H9 (cell line): ENCODE data around the gene SGSM2. TPM values are rescaled to one million over a fixed set of nuclear protein-coding genes. Genes with fewer than 3 reads are reported as not detected.

Experiments used
- DNase-seq: peaks from one replicate; pipeline ENCODE4 v3.0.0-alpha.2; 2017
- H2AFZ ChIP-seq: one replicate; pipeline ENCODE4 v1.6.1; 2013; ENCODE audit warnings: mild to moderate bottlenecking, low read length, control low read depth, moderate library complexity
- H2AK5ac ChIP-seq: 2 replicates; pipeline ENCODE4 v1.6.1; 2013; ENCODE audit warnings: low read length, control low read depth, mixed read lengths; ENCODE audit not compliant: insufficient read length
- H2BK120ac ChIP-seq: one replicate; pipeline ENCODE4 v1.6.1; 2013; ENCODE audit warnings: low read depth, mild to moderate bottlenecking, low read length, control low read depth, inconsistent platforms; ENCODE audit not compliant: poor library complexity, severe bottlenecking
- H2BK12ac ChIP-seq: 2 replicates; pipeline ENCODE4 v1.6.1; 2013; ENCODE audit warnings: low read length, control low read depth, mixed read lengths, low read depth; ENCODE audit not compliant: insufficient read length
- H2BK15ac ChIP-seq: 2 replicates; pipeline ENCODE4 v1.6.1; 2013; ENCODE audit warnings: low read depth, low read length, control low read depth
- H2BK20ac ChIP-seq: one replicate; pipeline ENCODE4 v1.6.1; 2013; ENCODE audit warnings: low read depth, mild to moderate bottlenecking, low read length, control low read depth, inconsistent platforms; ENCODE audit not compliant: poor library complexity, severe bottlenecking
- H2BK5ac ChIP-seq: 2 replicates; pipeline ENCODE4 v1.6.1; 2013; ENCODE audit warnings: low read length, control low read depth, mixed read lengths; ENCODE audit not compliant: insufficient read length
- H3K14ac ChIP-seq: 2 replicates; pipeline ENCODE4 v1.6.1; 2013; ENCODE audit warnings: low read length, control low read depth; ENCODE audit not compliant: insufficient read depth
- H3K18ac ChIP-seq: 2 replicates; pipeline ENCODE4 v1.6.1; 2013; ENCODE audit warnings: low read depth, mild to moderate bottlenecking, mixed read lengths, low read length, control low read depth; ENCODE audit not compliant: insufficient read length
- H3K23ac ChIP-seq: 2 replicates; pipeline ENCODE4 v1.6.1; 2013; ENCODE audit warnings: low read length, control low read depth, mixed read lengths, low read depth; ENCODE audit not compliant: insufficient read length
- H3K23me2 ChIP-seq: 2 replicates; pipeline ENCODE4 v1.6.1; 2013; ENCODE audit warnings: low read depth, mild to moderate bottlenecking, mixed read lengths, low read length, control low read depth; ENCODE audit not compliant: insufficient read length, poor library complexity, severe bottlenecking
- H3K27ac ChIP-seq: 2 replicates; pipeline ENCODE4 v1.5.1; 2013; ENCODE audit warnings: low read length, control low read depth, mixed read lengths, low read depth; ENCODE audit not compliant: insufficient read length
- H3K27me3 ChIP-seq: 2 replicates; pipeline ENCODE4 v1.6.1; 2013; ENCODE audit warnings: low read length, control low read depth, inconsistent platforms; ENCODE audit not compliant: insufficient read depth
- H3K4ac ChIP-seq: 2 replicates; pipeline ENCODE4 v1.6.1; 2013; ENCODE audit warnings: low read depth, mild to moderate bottlenecking, control low read depth, inconsistent platforms, low read length, moderate library complexity
- H3K4me1 ChIP-seq: 2 replicates; pipeline ENCODE4 v1.6.1; 2013; ENCODE audit warnings: low read length, control low read depth, inconsistent platforms; ENCODE audit not compliant: insufficient read depth
- H3K4me2 ChIP-seq: 2 replicates; pipeline ENCODE4 v1.6.1; 2013; ENCODE audit warnings: low read length, control low read depth, mixed read lengths; ENCODE audit not compliant: insufficient read length, insufficient read depth
- H3K56ac ChIP-seq: 2 replicates; pipeline ENCODE4 v1.6.1; 2013; ENCODE audit warnings: low read depth, mild to moderate bottlenecking, mixed read lengths, low read length, control low read depth; ENCODE audit not compliant: insufficient read length
- H3K79me1 ChIP-seq: 2 replicates; pipeline ENCODE4 v1.6.1; 2013; ENCODE audit warnings: low read depth, mild to moderate bottlenecking, moderate library complexity, low read length, control low read depth, inconsistent platforms; ENCODE audit not compliant: insufficient read depth, poor library complexity, severe bottlenecking
- H3K79me2 ChIP-seq: 2 replicates; pipeline ENCODE4 v1.6.1; 2013; ENCODE audit warnings: low read length, control low read depth, inconsistent platforms; ENCODE audit not compliant: insufficient read depth
- H3K9ac ChIP-seq: 2 replicates; pipeline ENCODE4 v1.6.1; 2013; ENCODE audit warnings: low read length, control low read depth, mixed read lengths; ENCODE audit not compliant: insufficient read length; ENCODE audit errors: extremely low read depth
- H3K9me3 ChIP-seq: one replicate; pipeline ENCODE4 v1.6.1; 2013; ENCODE audit warnings: low read depth, low read length, inconsistent platforms; ENCODE audit not compliant: control insufficient read depth
- H3T11ph ChIP-seq: one replicate; pipeline ENCODE4 v1.6.1; 2013; ENCODE audit warnings: mild to moderate bottlenecking, low read length, control low read depth, inconsistent platforms
- H4K20me1 ChIP-seq: one replicate; pipeline ENCODE4 v1.6.1; 2013; ENCODE audit not compliant: control insufficient read depth, insufficient read length, insufficient read depth
- H4K5ac ChIP-seq: 2 replicates; pipeline ENCODE4 v1.6.1; 2013; ENCODE audit warnings: low read depth, mild to moderate bottlenecking, mixed read lengths, low read length, control low read depth; ENCODE audit not compliant: insufficient read length
- H4K8ac ChIP-seq: replicated peaks from 2 replicates; pipeline ENCODE4 v1.6.1; 2013; ENCODE audit warnings: low read length, control low read depth, mixed read lengths, low read depth; ENCODE audit not compliant: insufficient read length
- H4K91ac ChIP-seq: 2 replicates; pipeline ENCODE4 v1.6.1; 2013; ENCODE audit warnings: low read depth, mild to moderate bottlenecking, moderate library complexity, mixed read lengths, low read length, control low read depth; ENCODE audit not compliant: insufficient read length
- H3K27ac Mint-ChIP-seq, 3 experiments: 2 replicates in 2 of 3; 3 replicates in 1 of 3; pipeline ENCODE4 v1.8.0; 2020 to 2021; ENCODE audit warnings: mixed read lengths in 3 of 3, mild to moderate bottlenecking in 1 of 3, moderate library complexity in 1 of 3
- H3K27me3 Mint-ChIP-seq: 2 replicates; pipeline ENCODE4 v1.8.0; 2021; ENCODE audit warnings: low read depth, mild to moderate bottlenecking, moderate library complexity, mixed read lengths
- H3K36me3 Mint-ChIP-seq, 3 experiments: 2 replicates in 2 of 3; 3 replicates in 1 of 3; pipeline ENCODE4 v1.8.0; 2020 to 2021; ENCODE audit warnings: low read depth in 3 of 3, mixed read lengths in 3 of 3; ENCODE audit not compliant: insufficient read depth in 1 of 3
- H3K4me1 Mint-ChIP-seq, 2 experiments: 2 replicates each; pipeline ENCODE4 v1.8.0; 2020; ENCODE audit warnings: mixed read lengths in 2 of 2
- H3K4me3 Mint-ChIP-seq, 2 experiments: 2 replicates in 1 of 2; 3 replicates in 1 of 2; pipeline ENCODE4 v1.8.0; 2020 to 2021; ENCODE audit warnings: mild to moderate bottlenecking in 2 of 2, mixed read lengths in 2 of 2, moderate library complexity in 1 of 2
- H3K9me3 Mint-ChIP-seq, 2 experiments: 2 replicates in 1 of 2; 3 replicates in 1 of 2; pipeline ENCODE4 v1.8.0; 2020; ENCODE audit warnings: mild to moderate bottlenecking in 2 of 2, mixed read lengths in 2 of 2, moderate library complexity in 1 of 2
- WGBS: extraction: QIAGEN DNeasy Blood & Tissue Kit; methylation state at CpG from one replicate; pipeline ENCODE4 v1.1.7; 2013; ENCODE audit warnings: missing lambda C conversion rate, low lambda C conversion rate, mixed read lengths; ENCODE audit not compliant: insufficient read length; ENCODE audit errors: extremely low coverage; 5-methylcytosine and 5-hydroxymethylcytosine counted together
- total RNA-seq: library from RNA; stranded (reverse); gene quantifications from 2 replicates; pipeline ENCODE4 v1.2.1, GENCODE V29; 2021
- TF ChIP-seq, protein P1 (sequence below): fragments of 200-600 bp; sonication (generic); conservative IDR thresholded peaks from 3 replicates; pipeline ENCODE4 v1.8.0; 2021; ENCODE audit warnings: antibody characterized with exemption, mild to moderate bottlenecking

SGSM2 gene
- total RNA-seq, 1 experiment from 2014 or later, result 45.6 TPM

DNA sequence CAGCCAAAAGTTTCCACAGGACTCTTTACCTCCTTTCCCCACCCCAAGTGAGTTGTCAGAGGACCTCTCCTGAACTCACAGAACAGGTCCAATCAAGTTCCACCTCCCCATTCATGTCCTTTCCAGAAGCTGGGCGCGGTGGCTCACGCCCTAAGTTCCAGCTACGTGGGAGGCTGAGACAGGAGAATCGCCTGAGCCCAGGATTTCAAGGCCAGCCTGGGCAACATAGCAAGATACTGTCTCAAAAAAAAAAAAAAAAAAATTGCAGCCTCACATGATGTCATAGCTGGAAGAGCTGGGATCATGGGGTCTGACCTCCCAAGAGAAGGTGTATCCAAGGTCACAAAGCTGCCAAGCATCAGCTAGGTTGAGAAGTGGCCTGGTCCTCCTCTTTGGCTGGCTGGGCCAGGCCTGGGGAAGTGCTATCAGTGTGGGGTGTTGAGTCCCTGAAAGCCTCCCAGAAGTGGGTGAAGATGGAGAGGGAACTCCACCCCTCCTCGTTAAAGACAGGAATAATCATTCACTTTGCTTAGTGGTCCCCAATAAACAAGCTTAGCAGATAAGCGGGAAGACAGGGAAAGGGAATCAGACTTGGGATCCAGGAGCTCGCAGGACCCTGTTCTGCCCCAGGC lies 69.1 kb downstream of the SGSM2 start:
- no peak for DNase-seq
- Histone ChIP-seq H4K20me1 (no peaks in the 10 kb centered on the region), H3K9ac (no peak overlapping the region), H2BK12ac (no peak overlapping the region), H3K23ac (no peak overlapping the region), H3T11ph (no peak overlapping the region), H2BK120ac (no peak overlapping the region), H2BK15ac (no peak overlapping the region), H2AK5ac (no peak overlapping the region), H3K14ac (no peak overlapping the region), H2BK20ac (no peak overlapping the region), H3K23me2 (peaks cover 9% of the 10 kb centered on the region), H3K79me1 (no peaks in the 10 kb centered on the region), H3K4me1 (no peaks in the 10 kb centered on the region), H4K5ac (no peak overlapping the region), H3K56ac (no peak overlapping the region), H3K27me3 (no peaks in the 10 kb centered on the region), H3K9me3 (no peaks in the 10 kb centered on the region), H3K79me2 (no peaks in the 10 kb centered on the region), H3K4me2 (no peak overlapping the region), H2AFZ (no peak overlapping the region), H3K27ac (no peak overlapping the region), H4K8ac (no peak overlapping the region), H4K91ac (no peak overlapping the region), H3K18ac (no peak overlapping the region), H3K4ac (no peak overlapping the region), H2BK5ac (no peak overlapping the region)
- peak overlapping the region in 2 of 3 experiments; percentile 29 to 86; a peak in 2 of 7 replicates for H3K27ac Mint-ChIP-seq
- H3K36me3 Mint-ChIP-seq, result peaks cover 3 to 14% (median 11%) of the 10 kb centered on the region in 3 experiments; a peak in 5 of 7 replicates
- peaks cover 4% of the 10 kb centered on the region for H3K27me3 Mint-ChIP-seq
- H3K4me1 Mint-ChIP-seq, result peaks cover 7 to 12% of the 10 kb centered on the region in 2 experiments
- H3K9me3 Mint-ChIP-seq, result no peaks in the 10 kb centered on the region
- TF ChIP-seq, protein P1, sequence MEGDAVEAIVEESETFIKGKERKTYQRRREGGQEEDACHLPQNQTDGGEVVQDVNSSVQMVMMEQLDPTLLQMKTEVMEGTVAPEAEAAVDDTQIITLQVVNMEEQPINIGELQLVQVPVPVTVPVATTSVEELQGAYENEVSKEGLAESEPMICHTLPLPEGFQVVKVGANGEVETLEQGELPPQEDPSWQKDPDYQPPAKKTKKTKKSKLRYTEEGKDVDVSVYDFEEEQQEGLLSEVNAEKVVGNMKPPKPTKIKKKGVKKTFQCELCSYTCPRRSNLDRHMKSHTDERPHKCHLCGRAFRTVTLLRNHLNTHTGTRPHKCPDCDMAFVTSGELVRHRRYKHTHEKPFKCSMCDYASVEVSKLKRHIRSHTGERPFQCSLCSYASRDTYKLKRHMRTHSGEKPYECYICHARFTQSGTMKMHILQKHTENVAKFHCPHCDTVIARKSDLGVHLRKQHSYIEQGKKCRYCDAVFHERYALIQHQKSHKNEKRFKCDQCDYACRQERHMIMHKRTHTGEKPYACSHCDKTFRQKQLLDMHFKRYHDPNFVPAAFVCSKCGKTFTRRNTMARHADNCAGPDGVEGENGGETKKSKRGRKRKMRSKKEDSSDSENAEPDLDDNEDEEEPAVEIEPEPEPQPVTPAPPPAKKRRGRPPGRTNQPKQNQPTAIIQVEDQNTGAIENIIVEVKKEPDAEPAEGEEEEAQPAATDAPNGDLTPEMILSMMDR, result no peak
- no CpG with 5 or more reads among the region's 8 CpGs for WGBS
- no peak overlapping the region for H3K4me3 Mint-ChIP-seq
